Retinal pigment epithelial cell (primary cell): ENCODE results near the gene MUC5AC.

Experiments
- DNase-seq: peaks from one replicate; pipeline ENCODE4 v3.0.0-alpha.2; 2010; ENCODE audit warnings: low read depth
- H3K4me3 ChIP-seq: 2 replicates; pipeline ENCODE4 v1.5.1; 2011; ENCODE audit warnings: mild to moderate bottlenecking, low read length, control low read depth, moderate library complexity
- CTCF ChIP-seq: conservative IDR thresholded peaks from 2 replicates; pipeline ENCODE4 v1.5.1; 2011; ENCODE audit warnings: low read depth, low read length, control low read depth, inconsistent platforms

Gene MUC5AC

DNA sequence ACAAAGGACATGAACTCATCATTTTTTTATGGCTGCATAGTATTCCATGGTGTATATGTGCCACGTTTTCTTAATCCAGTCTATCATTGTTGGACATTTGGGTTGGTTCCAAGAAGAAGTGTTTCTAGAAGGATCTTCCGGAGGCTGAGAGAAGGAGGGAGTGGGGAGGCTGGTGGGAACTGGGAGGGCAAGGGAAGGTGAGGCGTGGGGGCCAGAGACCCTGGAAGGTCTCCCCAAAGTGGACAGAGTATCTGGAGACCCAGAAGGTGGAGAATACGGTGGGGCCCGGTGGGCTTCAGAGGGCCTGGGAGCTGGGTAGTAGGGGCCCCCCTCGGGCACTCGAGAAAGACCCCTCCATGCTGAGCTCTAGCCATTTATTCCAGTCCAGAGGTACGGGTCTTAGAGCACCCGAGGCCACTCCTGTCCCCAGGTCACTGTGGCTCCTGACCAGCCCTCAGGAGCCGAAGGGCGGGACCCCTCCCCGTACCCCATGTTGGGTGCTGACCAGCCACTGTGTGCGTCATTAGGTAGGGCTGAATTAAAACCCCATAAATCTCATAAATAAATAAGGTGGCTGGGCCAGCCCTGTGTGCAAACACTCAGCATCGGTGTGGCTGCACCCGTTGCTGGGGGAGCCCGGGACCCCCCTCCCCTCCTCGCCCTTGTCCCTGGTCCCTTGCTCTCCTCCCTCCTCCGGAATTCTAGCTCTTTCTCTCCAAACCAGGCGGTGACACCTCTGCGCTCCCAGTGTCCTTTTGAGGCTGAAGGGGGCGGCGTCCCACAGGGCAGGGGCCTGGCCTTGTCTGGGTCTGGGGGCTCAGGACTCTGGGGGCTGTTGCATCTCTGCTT, 38.8 kb upstream of the MUC5AC start:
- DNase-seq = no peak
- no peak for TF ChIP-seq CTCF
- no peak overlapping the region for H3K4me3 ChIP-seq

- DNase-seq = no peak
- no peak for TF ChIP-seq CTCF
- no peak overlapping the region for H3K4me3 ChIP-seq
These were observed 38.1 kb upstream of the MUC5AC start for GRCh38 chr11:1119604-1120146.

DNA sequence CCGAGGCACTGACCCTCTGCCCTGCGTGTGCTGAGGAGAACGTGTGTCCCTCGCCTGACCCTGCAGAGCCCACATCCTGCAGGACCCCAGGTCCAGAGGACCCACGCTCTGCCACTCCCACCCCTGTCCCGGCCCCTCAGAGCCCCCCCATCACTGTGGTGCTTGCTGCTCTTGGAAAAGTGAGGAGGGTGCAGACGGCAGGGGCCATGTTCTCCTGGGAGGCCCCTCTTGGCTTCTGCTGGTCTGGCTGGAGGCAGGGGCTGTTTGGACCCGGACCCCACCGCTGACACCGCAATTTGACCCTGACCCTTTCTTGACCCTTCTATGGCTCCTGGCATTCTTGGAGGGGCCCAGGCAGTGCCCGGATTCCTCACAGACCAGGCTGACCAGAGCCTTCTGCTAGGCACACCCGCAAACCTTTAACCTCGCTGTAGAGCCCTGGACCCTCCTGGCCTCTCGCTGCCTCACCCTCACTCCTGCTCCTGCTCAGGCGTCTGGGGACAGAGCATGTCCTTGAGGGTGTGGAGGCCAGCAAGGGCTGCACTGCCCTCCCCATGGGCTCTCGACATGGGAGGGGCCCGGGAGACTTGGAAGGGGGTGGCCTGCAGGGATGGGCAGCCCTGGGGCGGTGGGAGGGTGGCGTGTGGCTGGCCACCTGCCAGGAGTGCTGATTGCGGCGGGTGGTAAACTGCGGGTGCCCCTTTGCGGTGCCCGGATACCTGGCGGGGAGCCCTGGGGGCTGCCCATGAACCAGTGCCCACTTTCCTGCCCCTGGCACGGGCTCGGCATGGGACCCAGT, 37.0 kb upstream of the MUC5AC start:
- no peak for TF ChIP-seq CTCF
- no peak for DNase-seq
- H3K4me3 ChIP-seq = no peak overlapping the region

DNA sequence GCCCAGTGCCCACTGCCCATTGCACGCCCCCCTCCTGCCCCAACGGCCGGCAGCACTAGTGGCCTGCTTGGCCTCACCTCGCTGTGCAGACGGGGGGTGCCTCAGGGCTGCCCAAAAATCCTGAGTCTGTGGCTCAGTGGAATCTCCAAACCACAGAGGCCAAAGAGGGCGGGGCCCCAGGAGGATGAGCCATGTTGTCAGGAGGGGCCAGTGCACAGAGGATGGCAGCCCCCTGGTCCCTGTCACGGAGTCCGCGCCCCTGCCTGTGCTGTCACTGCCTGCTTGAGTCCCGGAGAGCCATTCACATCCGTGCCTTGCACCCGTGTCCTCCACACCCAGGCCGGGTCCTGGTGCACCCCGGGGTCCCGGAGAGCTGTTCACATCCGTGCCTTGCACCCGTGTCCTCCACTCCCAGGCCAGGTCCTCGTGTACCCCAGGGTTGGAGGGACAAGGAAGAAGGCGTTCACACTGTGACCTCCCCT, 36.4 kb upstream of the MUC5AC start:
- no peak for TF ChIP-seq CTCF
- no peak overlapping the region for H3K4me3 ChIP-seq
- no peak for DNase-seq

GRCh38 chr11:1121813-1122663, 35.7 kb upstream of the MUC5AC start:
- TF ChIP-seq CTCF = no peak
- H3K4me3 ChIP-seq = no peak overlapping the region
- no peak for DNase-seq

DNA sequence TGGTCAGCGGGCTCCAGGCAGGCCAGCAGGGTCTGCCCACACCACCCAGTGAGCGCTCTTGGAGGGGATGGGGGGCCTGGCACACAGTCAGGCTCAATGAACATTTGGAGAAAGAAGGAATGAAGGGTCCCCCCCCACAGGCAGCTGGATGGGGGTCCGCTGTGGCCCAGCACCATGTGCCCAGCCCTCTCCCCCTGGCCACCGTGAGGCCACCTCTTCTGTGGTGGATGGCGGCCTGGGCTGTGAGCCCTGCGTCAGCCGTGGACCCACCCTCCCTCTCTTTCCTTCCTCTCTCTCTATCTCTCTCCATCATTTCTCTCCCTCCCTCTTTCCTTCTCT, 35.1 kb upstream of the MUC5AC start:
- no peak for DNase-seq
- no peak overlapping the region for H3K4me3 ChIP-seq

More for the DNA sequence above, 35.1 kb upstream of the MUC5AC start:
- TF ChIP-seq CTCF = no peak
